GM19043 (cell line): ENCODE measurements around the gene HMGCS2.
"Not testable (repeated sequence)": the region's sequence is repeated elsewhere in the genome, so short reads cannot be mapped to it uniquely, and the experiment has no call there.

ENCODE experiments used
- ATAC-seq: cut with Tn5 transposase; IDR thresholded peaks from one replicate; pipeline ENCODE4 v1.9.1; 2021; ENCODE audit warnings: low read depth; ENCODE audit not compliant: unreplicated experiment

HMGCS2 gene

GRCh38 chr1:119732465-119733168 is 36.1 kb downstream of the HMGCS2 start:
- no peak for ATAC-seq

DNA sequence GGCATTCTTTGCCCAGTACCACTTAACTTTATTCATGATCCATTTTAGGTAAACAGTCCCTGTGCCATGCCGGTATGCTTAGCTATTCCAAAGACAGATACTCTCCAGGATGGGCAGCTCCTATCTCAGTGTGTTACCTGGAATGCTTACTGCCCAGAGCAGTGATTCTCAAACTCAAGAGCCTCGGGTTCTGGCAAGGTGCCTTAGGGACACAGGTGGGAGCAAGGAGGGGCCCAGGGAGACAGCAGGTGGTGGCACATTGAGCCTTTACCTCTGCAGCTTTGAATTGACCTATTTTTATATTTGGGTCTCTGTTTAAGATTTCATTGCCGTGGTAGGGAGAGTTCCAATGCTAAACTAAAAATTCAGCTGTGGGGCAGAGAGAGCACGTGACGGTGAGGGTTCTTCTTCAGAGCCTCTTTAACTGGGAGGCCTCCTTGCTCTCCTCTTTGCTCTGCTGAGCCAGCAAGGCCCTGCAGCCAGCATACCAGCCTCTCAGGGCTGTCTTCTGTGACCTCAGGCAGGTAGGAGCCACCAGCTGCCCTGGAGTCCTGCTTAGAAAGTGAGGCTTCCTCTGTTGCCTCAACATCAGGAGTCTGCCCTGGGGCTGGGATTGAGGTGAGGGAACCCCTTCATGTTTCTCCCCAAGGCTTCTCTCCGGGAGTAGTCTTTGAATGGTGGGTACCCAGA is 36.8 kb downstream of the HMGCS2 start:
- no peak for ATAC-seq

DNA sequence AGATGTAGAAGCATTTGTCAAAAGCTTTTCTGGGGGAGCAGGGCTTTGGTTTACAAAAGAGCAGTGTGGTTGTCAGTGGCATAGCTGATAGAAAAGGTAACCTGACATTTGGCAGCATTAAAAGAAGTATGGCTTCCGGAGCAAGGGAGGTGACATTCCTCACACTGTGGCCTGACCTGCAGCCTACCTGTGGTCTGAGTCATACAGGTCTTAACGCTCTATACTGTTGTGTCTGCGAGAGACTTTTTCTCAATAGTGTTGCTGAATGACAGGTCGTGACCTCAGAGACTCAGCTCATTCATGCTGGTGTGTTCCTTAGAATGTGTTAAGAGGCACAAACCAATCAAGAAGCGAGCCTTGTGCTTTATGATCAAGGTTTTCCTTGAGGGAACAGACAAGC is 37.6 kb downstream of the HMGCS2 start:
- no peak for ATAC-seq

GRCh38 chr1:119729044-119729443 is 39.7 kb downstream of the HMGCS2 start:
- ATAC-seq, result no peak

- ATAC-seq, result no peak
Observed at GRCh38 chr1:119727991-119728390, 40.7 kb downstream of the HMGCS2 start.

GRCh38 chr1:119725626-119726025 is 43.1 kb downstream of the HMGCS2 start:
- ATAC-seq, result no peak

GRCh38 chr1:119724611-119725218 is 44.0 kb downstream of the HMGCS2 start:
- no peak for ATAC-seq

DNA sequence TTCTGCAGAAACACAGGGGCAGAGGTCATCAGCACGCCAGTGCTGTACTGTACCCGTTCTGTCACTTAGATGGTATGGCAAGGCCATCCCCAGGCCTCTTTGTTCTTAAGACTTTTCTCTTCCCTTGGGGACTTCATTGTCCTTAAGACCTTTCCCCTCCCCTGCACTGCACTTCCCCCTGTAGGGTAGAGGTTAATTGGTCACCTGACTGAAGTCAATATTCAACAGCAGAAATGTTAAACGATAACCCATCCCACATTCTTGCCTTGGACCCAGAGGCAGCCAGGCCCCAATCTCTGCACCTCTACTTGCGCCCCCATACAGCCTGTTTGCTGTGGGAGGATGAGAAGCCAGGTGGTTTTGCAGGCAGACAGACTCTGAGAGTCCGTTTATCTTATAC is 46.8 kb downstream of the HMGCS2 start:
- ATAC-seq, result no peak

DNA sequence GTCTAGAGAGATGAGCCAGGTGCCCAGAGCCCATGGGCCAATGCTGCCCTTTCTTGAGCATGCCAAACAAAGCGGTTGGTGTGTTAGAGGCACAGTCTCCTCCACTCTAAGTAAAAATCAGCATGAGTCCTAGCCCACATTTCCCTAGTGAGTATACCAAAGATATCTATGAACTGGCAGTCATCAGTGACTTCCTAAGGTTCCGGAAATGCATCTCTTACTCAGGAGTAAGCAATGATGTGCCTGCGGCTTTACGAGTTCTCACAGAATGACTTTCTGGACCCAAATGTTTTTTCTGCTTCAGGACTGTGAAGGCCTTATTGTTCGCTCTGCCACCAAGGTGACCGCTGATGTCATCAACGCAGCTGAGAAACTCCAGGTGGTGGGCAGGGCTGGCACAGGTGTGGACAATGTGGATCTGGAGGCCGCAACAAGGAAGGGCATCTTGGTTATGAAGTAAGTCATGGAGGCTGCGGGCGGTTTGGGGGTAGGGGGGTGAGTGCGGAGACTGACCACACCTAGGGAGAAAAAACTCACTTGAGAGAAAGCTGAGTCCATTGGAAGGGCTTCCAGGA is 47.8 kb downstream of the HMGCS2 start:
- no peak for ATAC-seq

- no peak for ATAC-seq
Observed at GRCh38 chr1:119718972-119719371, 49.7 kb downstream of the HMGCS2 start.

GRCh38 chr1:119718409-119718808 is 50.3 kb downstream of the HMGCS2 start:
- ATAC-seq, result no peak

GRCh38 chr1:119715542-119715941 is 53.2 kb downstream of the HMGCS2 start:
- no peak for ATAC-seq

DNA sequence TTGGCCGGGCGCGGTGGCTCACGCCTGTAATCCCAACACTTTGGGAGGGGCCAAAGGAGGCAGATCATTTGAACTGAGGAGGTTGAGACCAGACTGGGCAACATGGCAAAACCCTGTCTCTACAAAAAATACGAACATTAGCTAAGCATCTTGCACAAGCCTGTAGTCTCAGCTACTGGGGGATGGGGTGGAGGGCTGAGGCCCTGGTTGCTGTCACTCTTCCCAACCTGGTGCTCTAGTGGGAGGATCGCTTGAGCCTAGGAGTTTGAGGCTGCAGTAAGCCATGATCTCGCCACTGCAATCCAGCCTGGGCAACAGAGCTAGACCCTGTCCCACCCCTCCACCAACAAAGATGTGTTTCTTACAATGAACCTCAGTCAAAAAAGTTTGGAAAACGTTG is 54.1 kb downstream of the HMGCS2 start:
- no peak for ATAC-seq

- ATAC-seq, result no peak
Observed at GRCh38 chr1:119713749-119714456, 54.8 kb downstream of the HMGCS2 start.

DNA sequence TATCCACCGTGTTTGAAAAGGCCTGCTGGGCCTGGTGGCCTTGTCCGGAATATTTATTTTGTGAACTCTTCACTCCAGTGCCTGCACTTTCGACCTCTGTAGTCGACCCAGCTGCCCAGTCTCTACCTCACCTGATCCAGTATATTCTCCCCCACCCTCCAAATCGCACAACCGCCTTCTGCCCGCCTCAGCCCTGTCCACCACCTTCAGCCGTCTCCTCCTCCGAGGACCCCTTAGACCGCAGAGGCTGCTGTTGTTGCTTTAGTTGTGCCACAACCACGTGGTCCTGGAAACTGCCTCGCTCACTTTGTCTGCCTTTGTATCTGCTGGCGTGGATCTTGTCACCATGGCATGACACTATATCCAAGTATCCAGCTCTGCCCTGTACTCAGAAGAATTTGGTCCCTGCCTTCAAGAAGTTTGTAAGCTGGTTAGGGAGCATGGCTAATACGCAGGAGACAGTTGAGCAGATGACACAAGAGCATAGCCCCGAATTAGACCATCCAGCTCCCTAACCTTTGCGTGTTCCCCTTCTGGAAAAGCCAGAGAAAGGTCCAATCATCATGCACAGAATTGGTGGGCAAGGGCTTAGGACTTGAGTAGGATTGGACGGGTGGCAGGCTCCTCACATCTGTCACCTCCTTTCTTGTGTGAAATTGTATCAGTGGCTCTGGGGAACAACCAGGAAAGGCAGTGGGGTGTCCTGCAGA is 55.5 kb downstream of the HMGCS2 start:
- ATAC-seq, result no peak

DNA sequence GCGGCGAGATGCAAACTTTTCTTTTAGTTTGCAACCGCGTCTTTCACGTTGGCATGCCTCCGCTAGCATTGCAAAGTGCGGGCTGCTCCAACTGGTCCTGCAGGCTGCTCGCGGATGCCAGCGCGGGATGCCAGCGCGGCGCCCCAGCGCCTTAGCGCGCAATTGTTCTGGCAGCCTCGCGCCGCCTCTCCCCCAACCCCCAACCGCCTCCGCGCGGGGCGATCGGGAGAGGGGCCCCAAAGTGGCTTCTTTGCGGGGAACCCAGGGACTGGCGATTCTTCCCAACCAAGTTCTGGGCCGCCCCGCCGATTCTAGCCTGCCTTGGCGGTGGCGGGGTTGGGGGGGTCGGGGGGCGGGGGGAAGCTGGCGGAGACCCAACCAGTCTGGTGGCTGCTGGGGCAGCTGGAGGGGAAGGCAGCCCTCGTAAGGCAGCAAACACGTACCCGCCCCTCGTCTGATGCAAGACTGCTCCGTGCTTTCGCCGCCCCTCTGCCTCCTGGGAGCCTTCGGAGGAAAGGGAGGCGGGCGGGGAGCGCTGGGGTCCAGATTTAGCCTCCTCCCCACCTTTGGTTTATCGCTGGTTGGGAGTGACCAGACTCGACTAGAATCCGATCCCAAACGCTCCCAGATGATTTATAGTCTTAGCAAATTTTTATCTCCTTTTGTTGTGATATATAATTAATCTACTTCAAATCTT is 56.2 kb downstream of the HMGCS2 start:
- ATAC-seq, result peak; percentile 33

- peak; percentile 78 for ATAC-seq
Observed at GRCh38 chr1:119711804-119712341, 56.8 kb downstream of the HMGCS2 start, which contains the start of gene PHGDH. Gene PHGDH, plus strand, starts transcription at chr1:119711934. Its CDS starts 89 bp downstream, at chr1:119712023.

DNA sequence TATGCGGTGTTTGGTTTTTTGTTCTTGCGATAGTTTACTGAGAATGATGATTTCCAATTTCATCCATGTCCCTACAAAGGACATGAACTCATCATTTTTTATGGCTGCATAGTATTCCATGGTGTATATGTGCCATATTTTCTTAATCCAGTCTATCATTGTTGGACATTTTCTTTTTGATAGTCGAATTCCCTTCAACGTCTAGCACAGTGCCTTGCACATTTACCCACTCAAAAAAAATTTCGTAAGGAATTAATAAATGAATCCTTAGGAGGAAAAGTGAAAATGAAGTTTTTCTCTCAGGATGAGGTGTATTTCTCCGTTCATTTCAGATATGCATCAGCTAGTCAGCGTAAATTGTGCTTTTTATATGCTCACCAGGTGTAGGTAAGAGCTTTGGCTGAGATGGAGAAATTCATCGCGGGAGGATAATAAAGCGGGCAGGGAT is 57.3 kb downstream of the HMGCS2 start:
- not testable (repeated sequence) for ATAC-seq

DNA sequence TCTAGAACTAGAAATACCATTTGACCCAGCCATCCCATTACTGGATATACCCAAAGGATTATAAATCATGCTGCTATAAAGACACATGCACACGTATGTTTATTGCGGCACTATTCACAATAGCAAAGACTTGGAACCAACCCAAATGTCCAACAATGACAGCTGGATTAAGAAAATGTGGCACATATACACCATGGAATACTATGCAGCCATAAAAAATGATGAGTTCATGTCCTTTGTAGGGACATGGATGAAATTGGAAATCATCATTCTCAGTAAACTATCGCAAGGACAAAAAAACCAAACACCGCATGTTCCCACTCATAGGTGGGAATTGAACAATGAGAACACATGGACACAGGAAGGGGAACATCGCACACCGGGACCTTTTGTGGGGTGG is 62.1 kb downstream of the HMGCS2 start:
- ATAC-seq, result not testable (repeated sequence)
